Measurements from ENCODE around the gene ZNF280A. TPM values are rescaled to one million over a fixed set of nuclear protein-coding genes. Genes with fewer than 3 reads are reported as not detected.

The ZNF280A gene
- total and polyA plus RNA-seq, 9 of the 15 experiments (the other 6 are each of a cell fraction or from before 2014, with no cell fraction given): 19.0 to 40.8 (median 28.6) TPM

DNA sequence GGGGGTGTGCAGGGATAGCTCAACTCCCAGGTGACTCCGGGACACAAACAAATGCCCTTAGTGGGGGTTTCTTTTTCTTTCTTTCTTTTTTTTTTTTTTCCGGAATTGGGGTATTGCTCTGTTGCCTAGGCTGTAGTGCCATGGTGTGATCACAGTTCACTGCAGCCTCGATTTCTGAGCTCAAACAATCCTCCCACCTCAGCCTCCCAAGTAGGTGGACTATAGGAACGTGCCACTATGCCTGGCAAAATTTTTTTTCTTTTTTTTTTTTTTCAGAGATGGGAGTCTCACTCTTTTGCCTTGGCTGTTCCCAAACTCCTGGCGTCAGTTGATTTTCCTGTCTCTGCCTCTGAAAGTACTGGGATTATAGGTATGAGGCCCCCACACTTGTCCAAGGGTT, 13.8 kb upstream of the ZNF280A start:
- Histone ChIP-seq H3K79me2 (ENCODE audit: control insufficient read depth, insufficient read depth, low read length) (no peaks in the 10 kb centered on the region), H3K9me1 (ENCODE audit: control insufficient read depth, insufficient read depth, low read length) (no peaks in the 10 kb centered on the region), H3K27me3 (ENCODE audit: control insufficient read depth in 2 of 2, insufficient read depth in 2 of 2, low read length in 2 of 2) (no peaks in the 10 kb centered on the region), H3K36me3 (ENCODE audit: control insufficient read depth, insufficient read depth, low read length) (no peaks in the 10 kb centered on the region), H3K27ac (ENCODE audit: extremely low read depth, low read depth, low read length) (no peak overlapping the region), H2AFZ (ENCODE audit: low read depth, low read length) (no peak overlapping the region), H3K9ac (ENCODE audit: insufficient read depth in 1 of 2, low read depth in 2 of 2, low read length in 2 of 2) (no peak overlapping the region), H3K9me3 (replicated peaks; ENCODE audit: control insufficient read depth, insufficient read depth, low read depth, low read length) (no peaks in the 10 kb centered on the region), H3K4me3 (no peak overlapping the region), H4K20me1 (replicated peaks; ENCODE audit: control insufficient read depth, insufficient read depth, low read length) (no peaks in the 10 kb centered on the region), H3K4me1 (replicated peaks in 1 of 2; ENCODE audit: control insufficient read depth in 2 of 2, insufficient read depth in 2 of 2, low read length in 2 of 2) (no peaks in the 10 kb centered on the region), H3K4me2 (ENCODE audit: insufficient read depth, low read length) (no peak overlapping the region)
- FAIRE-seq: no peak
- no peak for DNase-seq (ENCODE audit: extremely low read depth in 1 of 4, low spot score in 3 of 4)
- POLR2A ChIA-PET: interaction anchor here (0.6 to 19.7 kb wide), 7 partner anchors 8 to 1489 kb away, joined by 3 to 708 read pairs (median 4); partner anchors contain the start of genes PRAME and ZNF280A
- CTCF ChIA-PET (ENCODE audit: low intra/inter-chr PET ratio): interaction anchor here (0.6 kb wide), 1 partner anchor 1920 kb away, joined by 3 read pairs; no protein-coding TSS in a partner anchor
- intact Hi-C loops (cut with micrococcal nuclease): no loop called here
- no TSS peak for BruUV-seq (replicated peaks)
- in situ Hi-C loops (cut with MboI): loop anchor here (25.0 kb wide), 1 partner anchor 1122 kb away; the partner anchor contains the start of gene HIC2
- ATAC-seq: no peak
- 19% methylated on average over 5 of the region's 5 CpGs for WGBS (ENCODE audit: insufficient coverage, low coverage, missing lambda C conversion rate)
- TF ChIP-seq CXXC5 (CRISPR knock-in tag; IDR thresholded peaks at IDR 0.05) (0 out of 2 replicates have a peak, but pooled peaks have one; percentile 19), ZNF507 (tag; conservative IDR thresholded peaks at IDR 0.05) (no peak), MTF1 (CRISPR knock-in tag; IDR thresholded peaks at IDR 0.05; ENCODE audit: borderline replicate concordance) (0 out of 2 replicates have a peak, but pooled peaks have one; percentile 54), NR1H2 (CRISPR knock-in tag; IDR thresholded peaks at IDR 0.05) (0 out of 2 replicates have a peak, but pooled peaks have one; percentile 16), ZBTB7A (IDR thresholded peaks at IDR 0.05; ENCODE audit: borderline replicate concordance, control insufficient read depth, low read depth, low read length) (0 out of 2 replicates have a peak, but pooled peaks have one; percentile 8), TAF7 (tag; IDR thresholded peaks at IDR 0.05) (0 out of 2 replicates have a peak, but pooled peaks have one; percentile 34), MECOM (CRISPR knock-in tag; IDR thresholded peaks at IDR 0.05) (0 out of 2 replicates have a peak, but pooled peaks have one; percentile 36), ETS2 (tag; IDR thresholded peaks at IDR 0.05; ENCODE audit: borderline replicate concordance, poor library complexity, severe bottlenecking) (no peak), ZNF668 (CRISPR knock-in tag; IDR thresholded peaks at IDR 0.05) (0 out of 2 replicates have a peak, but pooled peaks have one; percentile 28), TCF3 (CRISPR knock-in tag; IDR thresholded peaks at IDR 0.05) (no peak), PPARD (CRISPR knock-in tag; IDR thresholded peaks at IDR 0.05) (peak; percentile 53; the same call in 1 of the 2 replicates), ZKSCAN1 (IDR thresholded peaks at IDR 0.05; ENCODE audit: low read depth, low read length) (no peak)
- TF ChIP-seq, protein P1, sequence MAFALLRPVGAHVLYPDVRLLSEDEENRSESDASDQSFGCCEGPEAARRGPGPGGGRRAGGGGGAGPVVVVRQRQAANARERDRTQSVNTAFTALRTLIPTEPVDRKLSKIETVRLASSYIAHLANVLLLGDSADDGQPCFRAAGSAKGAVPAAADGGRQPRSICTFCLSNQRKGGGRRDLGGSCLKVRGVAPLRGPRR (CRISPR knock-in tag; IDR thresholded peaks at IDR 0.05): 0 out of 2 replicates have a peak, but pooled peaks have one; percentile 43
- TF ChIP-seq, protein P2, sequence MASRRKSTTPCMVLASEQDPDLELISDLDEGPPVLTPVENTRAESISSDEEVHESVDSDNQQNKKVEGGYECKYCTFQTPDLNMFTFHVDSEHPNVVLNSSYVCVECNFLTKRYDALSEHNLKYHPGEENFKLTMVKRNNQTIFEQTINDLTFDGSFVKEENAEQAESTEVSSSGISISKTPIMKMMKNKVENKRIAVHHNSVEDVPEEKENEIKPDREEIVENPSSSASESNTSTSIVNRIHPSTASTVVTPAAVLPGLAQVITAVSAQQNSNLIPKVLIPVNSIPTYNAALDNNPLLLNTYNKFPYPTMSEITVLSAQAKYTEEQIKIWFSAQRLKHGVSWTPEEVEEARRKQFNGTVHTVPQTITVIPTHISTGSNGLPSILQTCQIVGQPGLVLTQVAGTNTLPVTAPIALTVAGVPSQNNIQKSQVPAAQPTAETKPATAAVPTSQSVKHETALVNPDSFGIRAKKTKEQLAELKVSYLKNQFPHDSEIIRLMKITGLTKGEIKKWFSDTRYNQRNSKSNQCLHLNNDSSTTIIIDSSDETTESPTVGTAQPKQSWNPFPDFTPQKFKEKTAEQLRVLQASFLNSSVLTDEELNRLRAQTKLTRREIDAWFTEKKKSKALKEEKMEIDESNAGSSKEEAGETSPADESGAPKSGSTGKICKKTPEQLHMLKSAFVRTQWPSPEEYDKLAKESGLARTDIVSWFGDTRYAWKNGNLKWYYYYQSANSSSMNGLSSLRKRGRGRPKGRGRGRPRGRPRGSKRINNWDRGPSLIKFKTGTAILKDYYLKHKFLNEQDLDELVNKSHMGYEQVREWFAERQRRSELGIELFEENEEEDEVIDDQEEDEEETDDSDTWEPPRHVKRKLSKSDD (conservative IDR thresholded peaks at IDR 0.05; ENCODE audit: low read length): no peak
- TF ChIP-seq, protein P3, sequence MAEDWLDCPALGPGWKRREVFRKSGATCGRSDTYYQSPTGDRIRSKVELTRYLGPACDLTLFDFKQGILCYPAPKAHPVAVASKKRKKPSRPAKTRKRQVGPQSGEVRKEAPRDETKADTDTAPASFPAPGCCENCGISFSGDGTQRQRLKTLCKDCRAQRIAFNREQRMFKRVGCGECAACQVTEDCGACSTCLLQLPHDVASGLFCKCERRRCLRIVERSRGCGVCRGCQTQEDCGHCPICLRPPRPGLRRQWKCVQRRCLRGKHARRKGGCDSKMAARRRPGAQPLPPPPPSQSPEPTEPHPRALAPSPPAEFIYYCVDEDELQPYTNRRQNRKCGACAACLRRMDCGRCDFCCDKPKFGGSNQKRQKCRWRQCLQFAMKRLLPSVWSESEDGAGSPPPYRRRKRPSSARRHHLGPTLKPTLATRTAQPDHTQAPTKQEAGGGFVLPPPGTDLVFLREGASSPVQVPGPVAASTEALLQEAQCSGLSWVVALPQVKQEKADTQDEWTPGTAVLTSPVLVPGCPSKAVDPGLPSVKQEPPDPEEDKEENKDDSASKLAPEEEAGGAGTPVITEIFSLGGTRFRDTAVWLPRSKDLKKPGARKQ (CRISPR knock-in tag; IDR thresholded peaks at IDR 0.05): 0 out of 2 replicates have a peak, but pooled peaks have one; percentile 80
- TF ChIP-seq, protein P4, sequence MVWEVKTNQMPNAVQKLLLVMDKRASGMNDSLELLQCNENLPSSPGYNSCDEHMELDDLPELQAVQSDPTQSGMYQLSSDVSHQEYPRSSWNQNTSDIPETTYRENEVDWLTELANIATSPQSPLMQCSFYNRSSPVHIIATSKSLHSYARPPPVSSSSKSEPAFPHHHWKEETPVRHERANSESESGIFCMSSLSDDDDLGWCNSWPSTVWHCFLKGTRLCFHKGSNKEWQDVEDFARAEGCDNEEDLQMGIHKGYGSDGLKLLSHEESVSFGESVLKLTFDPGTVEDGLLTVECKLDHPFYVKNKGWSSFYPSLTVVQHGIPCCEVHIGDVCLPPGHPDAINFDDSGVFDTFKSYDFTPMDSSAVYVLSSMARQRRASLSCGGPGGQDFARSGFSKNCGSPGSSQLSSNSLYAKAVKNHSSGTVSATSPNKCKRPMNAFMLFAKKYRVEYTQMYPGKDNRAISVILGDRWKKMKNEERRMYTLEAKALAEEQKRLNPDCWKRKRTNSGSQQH (CRISPR knock-in tag; IDR thresholded peaks at IDR 0.05): 0 out of 2 replicates have a peak, but pooled peaks have one; percentile 39

Measured in K562 (cell line).